Endodermal cell (in vitro differentiated cells): ENCODE data around the gene BLTP3A. TPM values are rescaled to one million over a fixed set of nuclear protein-coding genes. Genes with fewer than 3 reads are reported as not detected.

Experiments
- DNase-seq: peaks from one replicate; pipeline ENCODE4 v3.0.0-alpha.2; 2017
- H3K27ac ChIP-seq: 2 replicates; pipeline ENCODE4 v1.5.1; 2013; ENCODE audit warnings: mild to moderate bottlenecking, low read depth, low read length, moderate library complexity
- H3K27me3 ChIP-seq: 2 replicates; pipeline ENCODE4 v1.6.1; 2013; ENCODE audit warnings: mild to moderate bottlenecking, low read length, moderate library complexity; ENCODE audit not compliant: insufficient read depth, control insufficient read depth, poor library complexity, severe bottlenecking
- H3K36me3 ChIP-seq: 2 replicates; pipeline ENCODE4 v1.7.0; 2013; ENCODE audit warnings: mild to moderate bottlenecking, low read length, moderate library complexity; ENCODE audit not compliant: control insufficient read depth, insufficient read depth
- H3K4me1 ChIP-seq: one replicate; pipeline ENCODE4 v1.7.0; 2013; ENCODE audit warnings: low read length; ENCODE audit not compliant: control insufficient read depth, insufficient read depth
- H3K4me3 ChIP-seq: 2 replicates; pipeline ENCODE4 v1.5.1; 2013; ENCODE audit warnings: mild to moderate bottlenecking, low read length, moderate library complexity
- H3K9ac ChIP-seq: 2 replicates; pipeline ENCODE4 v1.6.1; 2013; ENCODE audit warnings: mild to moderate bottlenecking, low read length, moderate library complexity; ENCODE audit not compliant: poor library complexity, severe bottlenecking; ENCODE audit errors: extremely low read depth
- H3K9me3 ChIP-seq: 2 replicates; pipeline ENCODE4 v1.6.1; 2013; ENCODE audit warnings: mild to moderate bottlenecking, low read length, moderate library complexity; ENCODE audit not compliant: control insufficient read depth
- H3K27ac Mint-ChIP-seq: 2 replicates; pipeline ENCODE4 v1.8.0; 2020; ENCODE audit warnings: mixed read lengths
- H3K27me3 Mint-ChIP-seq: 2 replicates; pipeline ENCODE4 v1.8.0; 2021; ENCODE audit warnings: mild to moderate bottlenecking, mixed read lengths; ENCODE audit not compliant: insufficient read depth
- H3K36me3 Mint-ChIP-seq: 2 replicates; pipeline ENCODE4 v1.8.0; 2020; ENCODE audit warnings: low read depth, mixed read lengths
- H3K4me1 Mint-ChIP-seq: 2 replicates; pipeline ENCODE4 v1.8.0; 2020; ENCODE audit warnings: mixed read lengths
- H3K4me3 Mint-ChIP-seq: 2 replicates; pipeline ENCODE4 v1.8.0; 2020; ENCODE audit warnings: mild to moderate bottlenecking, moderate library complexity, mixed read lengths
- H3K9me3 Mint-ChIP-seq: 2 replicates; pipeline ENCODE4 v1.8.0; 2020; ENCODE audit warnings: mild to moderate bottlenecking, mixed read lengths
- WGBS, 2 experiments: methylation state at CpG; one replicate each; pipeline versions ENCODE4 v1.1.5 to v1.1.7; 2013; ENCODE audit warnings: missing lambda C conversion rate in 2 of 2, mixed read lengths in 1 of 2; ENCODE audit not compliant: insufficient coverage in 1 of 2, insufficient read length in 1 of 2; 5-methylcytosine and 5-hydroxymethylcytosine counted together
- total RNA-seq, 2 donors: library from RNA; stranded (reverse); fragmentation: NEBNext Ultra II Directional in 1 of 2; extraction: Animal tissue kit (Norgen Biotek cat#: 25700) in 1 of 2; gene quantifications; 2 replicates in 1 of 2; 3 replicates in 1 of 2; pipeline ENCODE4 v1.2.1, GENCODE V29; 2021
- TF ChIP-seq, protein P1 (sequence below): fragments of 200-600 bp; sonication (generic); conservative IDR thresholded peaks from 2 replicates; pipeline ENCODE4 v1.5.0; 2021; ENCODE audit warnings: antibody characterized with exemption, mild to moderate bottlenecking

BLTP3A gene
- total RNA-seq, 2 donors from 2014 or later, result 18.6 to 22.5 TPM

DNA sequence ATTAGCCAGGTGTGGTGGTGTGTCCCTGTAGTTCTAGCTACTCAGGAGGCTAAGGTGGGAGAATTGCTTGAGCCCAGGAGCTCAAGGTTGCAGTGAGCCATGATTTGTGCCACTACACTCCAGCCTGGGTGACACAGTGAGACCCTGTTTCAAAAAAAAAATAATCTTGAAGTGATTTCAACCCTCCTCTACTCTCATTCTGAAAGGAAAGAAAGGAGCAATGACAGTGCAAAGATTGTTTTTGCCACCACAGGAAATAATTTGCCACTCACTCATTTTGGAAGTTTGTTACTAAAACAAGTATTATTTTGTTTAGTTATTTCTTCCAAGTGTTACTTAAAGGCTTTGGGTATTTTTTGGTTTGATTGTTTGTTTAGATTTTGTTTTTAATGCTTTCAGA lies 45.6 kb downstream of the BLTP3A start:
- Histone ChIP-seq H3K27me3 (no peaks in the 10 kb centered on the region), H3K4me1 (no peaks in the 10 kb centered on the region), H3K36me3 (peaks cover 37% of the 10 kb centered on the region), H3K27ac (no peak overlapping the region), H3K4me3 (no peak overlapping the region), H3K9me3 (no peaks in the 10 kb centered on the region), H3K9ac (no peak overlapping the region)
- H3K36me3 Mint-ChIP-seq, result peaks cover 53% of the 10 kb centered on the region
- H3K4me3 Mint-ChIP-seq, result no peak overlapping the region
- TF ChIP-seq, protein P1, sequence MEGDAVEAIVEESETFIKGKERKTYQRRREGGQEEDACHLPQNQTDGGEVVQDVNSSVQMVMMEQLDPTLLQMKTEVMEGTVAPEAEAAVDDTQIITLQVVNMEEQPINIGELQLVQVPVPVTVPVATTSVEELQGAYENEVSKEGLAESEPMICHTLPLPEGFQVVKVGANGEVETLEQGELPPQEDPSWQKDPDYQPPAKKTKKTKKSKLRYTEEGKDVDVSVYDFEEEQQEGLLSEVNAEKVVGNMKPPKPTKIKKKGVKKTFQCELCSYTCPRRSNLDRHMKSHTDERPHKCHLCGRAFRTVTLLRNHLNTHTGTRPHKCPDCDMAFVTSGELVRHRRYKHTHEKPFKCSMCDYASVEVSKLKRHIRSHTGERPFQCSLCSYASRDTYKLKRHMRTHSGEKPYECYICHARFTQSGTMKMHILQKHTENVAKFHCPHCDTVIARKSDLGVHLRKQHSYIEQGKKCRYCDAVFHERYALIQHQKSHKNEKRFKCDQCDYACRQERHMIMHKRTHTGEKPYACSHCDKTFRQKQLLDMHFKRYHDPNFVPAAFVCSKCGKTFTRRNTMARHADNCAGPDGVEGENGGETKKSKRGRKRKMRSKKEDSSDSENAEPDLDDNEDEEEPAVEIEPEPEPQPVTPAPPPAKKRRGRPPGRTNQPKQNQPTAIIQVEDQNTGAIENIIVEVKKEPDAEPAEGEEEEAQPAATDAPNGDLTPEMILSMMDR, result no peak
- H3K4me1 Mint-ChIP-seq, result no peaks in the 10 kb centered on the region
- H3K9me3 Mint-ChIP-seq, result no peaks in the 10 kb centered on the region
- no peak for DNase-seq
- no peak overlapping the region for H3K27ac Mint-ChIP-seq
- no peaks in the 10 kb centered on the region for H3K27me3 Mint-ChIP-seq

DNA sequence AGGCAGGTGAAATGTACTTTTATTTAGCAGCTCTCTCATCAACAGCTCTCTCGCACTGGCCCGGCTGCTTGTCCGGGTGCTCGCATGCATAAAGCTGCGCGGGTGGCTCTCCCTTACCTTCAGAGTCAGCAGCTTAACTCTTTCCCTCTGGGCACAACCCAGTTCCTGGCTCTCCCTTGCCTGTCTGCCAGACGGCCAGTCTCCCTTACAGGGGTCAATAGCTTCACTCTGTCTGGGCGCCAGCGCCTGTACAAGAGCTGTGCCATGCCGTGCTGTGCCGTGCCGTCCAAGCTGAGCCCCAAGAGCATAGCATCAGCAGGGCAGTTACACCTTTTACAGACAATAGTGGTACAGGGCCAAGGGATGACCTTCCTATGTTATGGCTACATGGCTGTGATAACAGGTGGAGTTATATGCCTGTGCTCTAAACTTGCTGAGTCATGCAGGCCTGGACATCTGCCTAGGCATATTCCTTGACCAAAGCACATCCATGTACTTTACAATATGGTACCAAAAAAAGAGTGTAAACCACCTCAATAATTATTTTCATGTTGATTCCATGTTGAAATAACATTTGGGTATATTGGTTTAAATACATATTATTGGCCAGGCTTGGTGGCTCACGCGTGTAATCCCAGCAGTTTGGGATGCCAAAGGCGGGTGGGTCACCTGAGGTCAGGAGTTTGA lies 47.9 kb downstream of the BLTP3A start:
- no peaks in the 10 kb centered on the region for H3K4me1 ChIP-seq
- no peaks in the 10 kb centered on the region for H3K27me3 Mint-ChIP-seq
- peak overlapping the region; percentile 80 for H3K27ac Mint-ChIP-seq
- no peak overlapping the region for H3K27ac ChIP-seq
- peaks cover 33% of the 10 kb centered on the region for H3K36me3 ChIP-seq
- peaks cover 56% of the 10 kb centered on the region for H3K36me3 Mint-ChIP-seq
- H3K4me3 Mint-ChIP-seq, result no peak overlapping the region
- WGBS, 2 experiments, result 92 to 97% methylated on average over 12 to 15 of the region's 15 CpGs
- H3K27me3 ChIP-seq, result no peaks in the 10 kb centered on the region
- TF ChIP-seq, protein P1, result no peak
- no peak overlapping the region for H3K9ac ChIP-seq
- no peaks in the 10 kb centered on the region for H3K4me1 Mint-ChIP-seq
- no peak for DNase-seq
- no peak overlapping the region for H3K4me3 ChIP-seq
- H3K9me3 ChIP-seq, result no peaks in the 10 kb centered on the region
- H3K9me3 Mint-ChIP-seq, result no peaks in the 10 kb centered on the region

Other genes starting within 250 kb of the BLTP3A start
- gene SPDEF, start 235.8 kb upstream of the BLTP3A start, total RNA-seq, result 1 to 10 TPM; 1.1 to 2.6 TPM
- gene ILRUN, start 95.3 kb upstream of the BLTP3A start, total RNA-seq, result 10 to 100 TPM; 73.0 to 90.5 TPM
- gene SNRPC, start 34.6 kb upstream of the BLTP3A start, total RNA-seq, result 100 to 1,000 TPM; 150 to 159 TPM
- 10 to 100 TPM; 44.7 to 50.4 TPM for gene TAF11, start 96.0 kb downstream of the BLTP3A start, total RNA-seq
- 10 to 100 TPM; 34.9 to 36.4 TPM for gene ANKS1A, start 97.2 kb downstream of the BLTP3A start, total RNA-seq